ENCODE results near the gene KDM4C.
"Not testable (repeated sequence)": the region's sequence is repeated elsewhere in the genome, so short reads cannot be mapped to it uniquely, and the experiment has no call there.

KDM4C gene

DNA sequence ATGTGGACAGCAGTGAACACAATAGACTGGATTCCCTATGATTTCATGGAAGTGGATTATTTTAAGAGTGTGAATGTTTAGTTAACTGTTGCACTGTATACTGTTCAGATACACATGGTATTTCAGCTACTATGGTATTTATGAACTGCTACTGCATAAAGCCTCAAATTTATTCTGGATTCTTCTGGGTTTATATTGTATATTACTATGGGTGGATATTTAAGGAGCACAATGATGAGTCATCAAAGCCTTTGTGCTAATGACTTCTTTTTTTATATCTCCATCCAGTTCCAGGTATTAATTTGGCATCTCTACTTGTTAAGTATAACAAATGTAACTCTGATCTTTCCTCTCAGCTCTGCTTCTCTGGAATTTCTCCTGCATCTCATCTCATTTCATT, 6.8 kb downstream of the KDM4C start:
- no peak for DNase-seq

DNA sequence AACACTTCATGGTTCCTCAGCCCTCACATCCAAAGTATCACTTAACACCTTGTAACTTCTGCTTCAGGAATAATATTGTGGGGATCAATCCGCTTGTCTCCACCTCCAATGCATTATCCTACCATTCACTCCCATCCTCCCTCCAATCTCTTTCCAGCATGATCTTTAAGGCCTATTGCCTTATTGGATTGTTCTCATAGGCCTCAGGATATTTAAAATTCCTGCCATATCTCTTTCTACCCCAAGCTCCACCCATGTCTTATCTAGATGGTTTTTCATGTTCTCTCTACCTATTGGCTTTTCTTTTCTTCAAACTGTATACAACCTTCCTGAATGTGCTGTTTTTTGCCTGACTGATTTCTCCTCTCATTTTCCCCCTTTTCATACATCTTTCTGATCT, 7.2 kb downstream of the KDM4C start:
- DNase-seq = no peak

DNA sequence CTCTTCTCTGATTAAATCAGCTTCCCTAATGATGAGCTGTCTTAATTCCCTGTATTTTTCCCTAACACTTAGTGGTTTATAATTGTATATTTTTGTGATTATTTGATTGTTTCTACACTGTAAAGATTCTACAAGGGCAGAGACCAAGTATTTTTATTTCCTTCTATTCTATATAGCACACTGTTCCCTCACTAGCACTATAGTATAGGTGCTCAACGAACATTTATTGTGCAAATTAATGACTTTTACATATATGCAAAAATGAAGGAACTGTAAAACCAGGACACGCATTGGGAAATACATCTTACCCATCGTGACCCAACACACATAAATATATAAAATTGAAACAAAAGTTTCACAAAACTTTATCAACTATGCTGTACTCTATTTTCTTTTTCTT, 7.6 kb downstream of the KDM4C start:
- DNase-seq = no peak

DNA sequence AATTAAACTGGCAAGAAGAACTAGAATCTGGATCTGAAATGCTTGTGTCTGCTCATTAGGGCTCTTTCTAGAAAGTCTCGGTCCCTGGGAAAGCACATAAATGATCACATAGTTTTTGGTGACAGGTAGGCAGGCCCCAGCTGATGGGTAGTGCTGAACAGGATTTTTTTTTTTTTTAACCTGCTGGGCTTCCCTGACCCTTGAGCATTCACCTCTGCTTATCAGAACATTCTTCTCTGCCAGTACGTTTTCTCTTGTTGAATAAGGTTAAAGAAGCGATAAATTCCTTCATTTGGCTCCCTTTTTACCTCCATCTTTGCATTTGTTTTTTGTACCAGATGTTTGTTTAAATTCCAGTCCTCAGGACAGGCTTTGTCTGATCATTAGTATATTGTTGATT, 8.8 kb downstream of the KDM4C start:
- DNase-seq = no peak

DNA sequence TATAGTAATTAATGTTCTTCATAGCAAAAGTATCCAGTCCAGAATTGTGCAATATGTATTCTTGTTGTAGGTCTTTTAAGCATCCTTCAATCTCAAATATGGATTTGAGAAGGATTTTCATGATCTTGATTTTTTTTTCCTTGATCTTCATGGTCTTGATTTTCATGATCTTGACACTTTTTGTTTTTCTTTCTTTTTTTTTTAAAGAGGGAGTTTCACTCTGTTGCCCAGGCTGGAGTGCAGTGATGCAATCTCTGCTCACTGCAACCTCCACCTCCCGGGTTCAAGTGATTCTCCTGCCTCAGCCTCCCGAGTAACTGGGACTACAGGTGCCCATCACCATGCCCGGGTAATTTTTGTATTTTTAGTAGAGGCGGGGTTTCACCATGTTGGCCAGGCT, 10.8 kb downstream of the KDM4C start:
- DNase-seq = not testable (repeated sequence)

DNA sequence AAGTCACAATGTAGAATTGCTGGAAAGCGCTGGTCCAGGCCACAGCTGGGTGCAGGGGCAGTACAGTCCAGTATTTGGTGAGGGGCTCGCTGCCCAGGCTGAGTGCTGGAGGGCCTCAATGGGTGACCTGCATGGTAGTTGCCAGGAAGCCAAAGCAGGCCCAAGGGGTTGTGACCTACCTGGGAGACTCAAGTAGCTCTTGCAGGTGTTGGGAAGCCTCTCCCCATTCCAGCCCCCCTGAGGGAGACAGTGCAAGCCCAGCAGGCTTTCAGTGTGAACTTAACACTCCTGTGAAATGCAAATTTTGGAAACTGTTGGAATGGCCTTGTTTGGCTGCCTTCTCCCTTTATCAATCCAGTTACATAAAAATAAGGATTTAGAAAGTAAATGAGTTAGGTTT, 13.9 kb downstream of the KDM4C start:
- no peak for DNase-seq

DNA sequence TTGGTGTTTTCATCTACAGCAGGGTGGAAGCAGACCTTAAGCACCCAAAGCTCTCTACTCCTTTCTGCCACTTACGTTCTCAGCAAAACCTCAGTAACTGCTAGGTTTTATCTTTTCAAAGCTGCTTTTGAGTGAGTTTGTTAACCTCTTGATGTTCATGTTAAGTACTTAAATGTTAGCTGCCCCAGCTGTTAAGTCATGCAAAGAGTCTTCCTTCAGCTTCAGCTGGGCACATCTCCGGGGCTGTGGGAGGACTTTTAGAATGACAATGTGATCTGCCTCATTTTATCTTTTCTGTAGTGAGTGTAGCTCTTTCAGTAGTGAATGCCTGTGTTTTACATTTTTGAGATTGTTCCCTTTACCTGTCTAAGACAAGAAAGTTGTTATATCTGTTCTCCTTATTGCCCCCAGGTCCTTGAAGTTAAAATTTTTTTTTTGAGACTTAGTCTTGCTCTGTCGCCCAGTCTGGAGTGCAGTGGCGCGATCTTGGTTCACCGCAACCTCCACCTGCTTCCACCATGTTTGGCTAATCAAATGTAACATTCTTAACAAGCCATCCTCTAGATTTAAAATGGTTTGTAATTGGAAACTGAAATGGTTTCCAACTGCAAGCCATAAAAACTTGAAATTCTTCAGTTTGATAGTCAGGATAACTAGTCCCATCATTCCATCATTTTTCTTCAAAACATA, 19.6 kb downstream of the KDM4C start:
- no peak for DNase-seq

DNA sequence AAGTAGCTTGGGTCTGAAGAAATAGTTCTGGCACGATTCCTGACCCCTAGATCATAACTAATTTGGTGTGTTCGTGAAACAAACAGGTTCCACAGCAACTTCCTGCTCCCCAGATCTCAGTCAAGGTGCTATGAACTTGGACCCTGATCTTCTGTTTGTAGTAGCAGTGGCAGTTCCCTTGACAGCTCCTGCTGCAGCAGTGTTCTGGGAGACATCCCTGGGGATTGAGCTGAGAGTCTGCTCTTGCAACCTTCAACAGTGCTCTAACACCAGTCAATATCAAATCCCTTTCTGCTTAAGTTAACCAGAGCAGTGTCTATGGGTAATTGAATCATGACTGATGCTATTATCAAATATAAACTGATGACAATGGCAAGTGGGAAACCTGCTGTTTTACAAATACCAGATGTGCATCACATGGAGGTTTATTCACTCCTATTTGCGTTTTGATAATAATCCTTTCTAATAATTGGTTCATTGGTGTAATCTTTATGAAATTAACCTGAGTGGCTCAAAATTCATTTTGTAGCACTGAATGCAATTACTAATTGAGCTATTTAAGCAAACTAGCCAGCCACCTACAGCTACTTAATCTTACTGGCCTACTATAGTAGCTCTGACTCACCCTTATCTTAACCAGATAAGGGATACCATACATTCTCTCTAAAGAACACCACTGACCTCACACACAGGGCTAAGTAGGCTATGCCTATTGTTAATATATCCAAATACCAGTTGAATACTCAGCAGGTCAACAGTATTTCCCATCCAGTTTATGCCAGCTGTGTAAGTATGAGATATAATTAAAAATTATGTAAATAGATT, 21.9 kb downstream of the KDM4C start:
- no peak for DNase-seq

DNA sequence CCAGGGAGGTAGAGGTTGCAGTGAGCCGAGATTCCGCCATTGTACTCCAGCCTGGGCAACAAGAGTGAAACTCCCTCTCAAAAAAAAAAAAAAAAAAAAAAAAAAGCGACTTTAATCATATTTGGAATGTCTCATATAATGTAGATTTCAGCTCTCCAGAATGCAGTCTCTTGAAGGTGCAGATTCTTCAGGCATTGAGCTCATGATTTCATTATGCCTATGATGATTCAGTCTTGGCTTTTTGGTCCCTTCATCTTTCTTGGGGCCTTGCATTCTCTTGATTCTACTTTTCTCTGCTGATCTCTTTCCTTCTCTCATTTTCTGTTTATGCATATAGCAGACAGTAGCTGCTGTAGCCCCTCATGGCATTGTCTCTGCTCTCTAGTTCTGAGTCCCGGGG, 22.9 kb downstream of the KDM4C start:
- no peak for DNase-seq

DNA sequence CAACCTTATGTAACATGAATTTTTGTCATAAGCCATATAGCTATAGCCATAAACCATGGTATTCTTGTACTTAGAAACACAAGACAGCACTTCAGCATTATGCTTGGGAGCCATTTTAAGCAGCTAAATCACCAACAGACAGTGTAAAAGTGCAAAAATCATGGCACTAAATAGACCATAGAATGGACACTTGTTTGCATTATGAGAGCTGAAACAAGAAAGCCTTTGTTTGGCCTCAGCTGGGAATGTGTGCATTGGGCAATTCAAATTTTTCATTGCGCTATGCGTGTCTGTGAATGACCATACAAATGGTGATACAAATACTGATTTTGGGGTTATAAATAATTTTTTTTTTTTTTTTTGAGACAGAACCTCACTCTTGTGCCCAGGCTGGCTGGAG, 23.7 kb downstream of the KDM4C start:
- no peak for DNase-seq

DNA sequence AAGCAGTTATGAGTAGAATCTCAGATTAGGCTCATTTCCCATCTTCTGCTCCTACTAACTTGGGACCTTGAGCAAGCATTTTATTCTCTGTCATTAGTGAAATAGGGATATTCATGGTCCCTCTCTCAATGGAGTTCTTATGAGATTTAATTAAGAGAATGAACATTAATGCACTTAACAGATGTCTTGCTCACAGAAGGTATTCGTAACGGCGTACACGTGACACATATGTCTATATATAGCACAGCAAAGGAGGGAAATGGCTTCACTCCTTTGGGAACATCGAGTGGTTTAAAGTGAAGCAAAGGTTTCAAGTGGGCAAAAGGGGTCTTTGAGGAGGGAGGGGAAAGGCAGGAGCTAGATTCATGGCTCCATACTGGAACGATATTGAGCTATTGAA, 24.6 kb downstream of the KDM4C start:
- no peak for DNase-seq

DNA sequence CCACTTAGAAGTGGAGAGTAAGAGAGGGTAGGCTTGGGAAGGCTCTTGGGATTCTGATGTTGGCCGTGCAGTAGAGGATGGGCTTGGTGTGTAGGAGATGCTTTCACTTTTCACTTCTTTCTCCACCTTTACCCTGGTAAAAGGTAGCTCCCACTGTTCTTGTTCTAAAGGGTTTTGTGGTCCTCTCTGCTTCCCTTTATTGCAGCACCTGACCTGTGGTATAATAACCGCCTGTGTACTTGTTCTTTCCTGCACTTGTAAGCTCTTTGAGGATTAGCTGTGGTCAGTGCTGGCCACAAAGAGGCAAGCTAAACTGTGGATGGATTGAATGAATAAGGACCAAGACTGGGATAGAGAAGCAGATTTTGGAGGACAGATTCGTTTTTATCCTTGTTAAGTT, 25.2 kb downstream of the KDM4C start:
- DNase-seq = no peak

DNA sequence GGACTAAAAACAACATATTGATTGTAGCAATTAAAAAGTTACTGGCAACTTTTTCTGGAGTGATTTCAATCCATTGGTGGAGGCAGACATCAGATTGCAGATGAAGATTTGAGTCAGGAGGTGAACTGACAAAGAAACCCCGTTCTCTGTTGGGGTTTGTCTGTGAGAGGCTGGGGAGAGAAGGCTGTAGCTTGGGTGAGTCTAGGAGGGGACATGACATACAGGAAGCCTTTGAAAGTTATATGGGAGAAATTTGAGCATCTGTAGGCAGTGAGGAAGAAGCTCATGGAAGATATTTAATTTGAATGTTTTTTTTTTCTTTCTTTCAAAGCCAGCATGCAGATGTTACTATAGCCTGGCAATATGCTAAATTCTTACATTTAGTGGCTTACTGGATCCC, 26.0 kb downstream of the KDM4C start:
- DNase-seq = no peak

DNA sequence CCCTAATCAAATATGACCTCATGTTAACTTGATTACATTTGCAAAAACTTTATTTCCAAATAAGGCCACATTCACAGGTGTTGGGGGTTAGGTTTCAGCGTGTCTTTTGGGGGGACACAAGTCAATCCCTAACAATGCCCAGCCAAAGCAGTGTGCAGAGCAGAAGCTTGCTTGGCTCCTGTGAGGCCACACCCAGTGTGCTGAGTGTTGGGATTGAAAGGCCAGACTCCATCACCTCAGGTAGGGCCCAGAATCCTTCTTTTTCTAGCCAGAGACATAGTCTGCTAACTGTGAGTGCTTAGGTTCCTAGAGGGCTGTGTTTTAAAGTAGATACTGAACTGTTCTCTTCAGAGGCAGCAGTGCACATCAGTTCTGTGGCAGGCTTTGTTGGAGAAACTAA, 27.9 kb downstream of the KDM4C start:
- DNase-seq = no peak

DNA sequence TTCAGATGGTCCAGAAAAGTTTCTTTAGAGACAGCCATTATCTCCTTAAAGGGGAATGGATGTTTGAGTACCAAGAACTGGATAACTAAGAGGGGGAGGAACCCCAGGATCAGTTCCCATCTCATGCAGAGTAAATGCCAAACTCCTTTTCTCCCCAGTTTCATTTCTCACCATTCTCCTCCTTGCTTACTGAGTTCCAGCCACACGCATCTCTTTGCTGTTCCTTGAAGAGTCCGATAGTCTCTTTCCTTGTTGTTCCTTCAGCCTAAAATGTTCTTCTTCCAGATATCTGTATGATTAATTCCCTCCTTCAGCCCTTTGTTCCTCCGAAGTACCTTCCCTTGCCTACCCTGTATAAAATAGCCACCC, 30.0 kb downstream of the KDM4C start:
- no peak for DNase-seq

DNA sequence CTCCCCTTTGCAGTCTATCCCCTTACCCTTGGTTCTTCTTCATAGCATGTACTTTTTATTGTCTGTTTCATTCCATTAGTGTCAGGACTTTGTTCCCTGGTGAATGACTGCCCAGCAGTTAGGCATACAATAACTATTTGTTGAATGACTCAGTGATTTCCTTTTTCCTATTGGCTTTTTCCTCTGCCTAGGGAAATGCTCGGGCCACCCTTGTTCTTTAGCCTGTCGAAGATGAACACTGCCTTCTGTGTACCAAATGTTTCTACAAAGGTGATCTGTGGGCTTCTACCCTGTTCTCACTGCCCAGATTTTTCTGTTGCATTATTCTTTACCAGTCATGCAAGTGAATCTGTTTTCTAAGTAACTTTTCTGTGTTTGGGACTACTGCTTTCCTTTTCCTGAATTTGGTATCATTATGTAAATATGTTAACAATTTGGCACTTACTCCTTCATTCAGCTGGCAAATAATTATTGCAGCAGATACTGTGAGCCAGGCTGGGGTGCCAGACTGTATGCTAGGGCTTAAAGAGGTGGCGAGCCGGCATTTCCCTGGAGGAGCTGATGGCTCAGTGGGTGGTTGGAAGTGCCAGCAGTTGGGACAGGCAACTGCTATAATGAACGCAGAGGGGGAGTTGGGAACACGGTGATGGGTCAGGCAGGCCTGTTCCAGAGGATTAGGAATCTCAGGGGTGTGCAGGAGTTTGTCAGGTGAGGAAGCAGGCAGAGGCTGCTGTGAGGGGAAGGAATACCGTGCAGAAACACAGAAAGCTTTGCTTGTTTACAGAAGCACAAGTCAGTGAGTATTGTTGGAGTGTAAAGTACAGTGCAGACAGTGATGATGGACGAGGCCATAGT, 30.6 kb downstream of the KDM4C start:
- DNase-seq = no peak

DNA sequence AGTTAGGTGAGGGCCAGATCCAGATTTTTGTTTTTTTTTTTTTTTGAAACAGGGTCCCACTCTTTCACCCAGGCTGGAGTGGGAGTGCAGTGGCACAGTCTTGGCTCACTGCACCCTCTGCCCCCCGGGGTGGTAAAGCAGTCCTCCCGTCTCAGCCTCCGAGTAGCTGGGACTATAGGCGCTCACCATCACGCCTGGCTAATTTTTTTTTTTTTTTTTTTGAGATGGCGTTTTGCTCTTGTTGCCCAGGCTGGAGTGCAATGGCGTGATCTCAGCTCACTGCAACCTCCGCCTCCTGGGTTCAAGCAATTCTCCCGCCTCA, 31.2 kb downstream of the KDM4C start:
- DNase-seq = not testable (repeated sequence)

DNA sequence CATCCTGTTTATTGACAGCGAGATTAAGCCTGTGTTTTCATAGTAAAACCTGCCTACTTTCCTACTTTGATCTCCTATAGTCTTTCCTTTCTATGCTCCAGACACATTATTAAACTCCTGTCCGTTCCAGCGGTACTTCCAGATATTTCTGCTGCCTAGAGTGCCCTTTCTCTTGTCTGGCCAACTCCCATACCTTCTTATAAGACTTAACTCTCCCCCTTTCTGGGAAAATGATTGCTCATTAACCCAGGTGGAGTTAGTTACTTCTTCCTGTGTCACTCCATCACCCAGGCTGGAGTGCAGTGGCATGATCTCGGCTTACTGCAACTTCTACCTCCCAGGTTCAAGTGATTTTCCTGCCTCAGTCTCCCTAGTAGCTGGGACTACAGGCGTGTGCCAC, 33.1 kb downstream of the KDM4C start:
- DNase-seq = no peak

DNA sequence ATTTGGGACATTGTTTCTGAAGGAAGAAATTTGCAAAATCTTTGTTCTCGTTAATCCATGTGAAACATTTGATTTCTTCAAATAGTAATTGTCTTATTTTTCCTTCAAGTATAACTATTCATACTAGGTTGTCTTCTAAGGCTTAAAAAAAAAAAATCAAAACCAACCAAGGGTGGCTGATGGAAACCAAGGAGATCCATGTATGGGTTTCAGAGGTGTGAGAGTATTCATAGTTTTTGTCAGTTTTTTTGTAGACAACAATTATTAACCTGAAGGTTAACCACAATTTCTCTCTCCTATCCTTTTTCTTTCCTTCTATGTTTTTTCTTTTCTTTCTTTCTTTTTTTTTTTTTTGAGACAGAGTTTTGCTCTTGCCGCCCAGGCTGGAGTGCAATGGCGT, 35.4 kb downstream of the KDM4C start:
- no peak for DNase-seq

DNA sequence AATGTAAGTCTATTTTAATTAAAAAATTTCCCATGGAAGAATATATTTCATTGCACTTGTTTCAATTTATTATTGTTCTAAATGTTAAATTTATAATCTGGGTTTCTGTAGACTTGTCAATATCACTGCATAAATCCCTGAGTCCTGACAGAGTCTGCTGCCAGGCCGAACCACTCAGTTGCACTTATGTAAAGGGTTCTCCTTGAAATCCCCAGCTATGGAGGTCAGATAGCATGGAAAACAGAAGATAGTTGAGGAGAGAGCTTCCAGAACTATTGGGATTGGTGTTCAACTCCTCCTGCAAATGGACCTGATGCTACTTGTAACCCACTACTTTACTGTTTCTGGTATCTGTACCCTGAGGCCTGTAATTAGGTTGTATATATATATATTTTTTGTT, 37.2 kb downstream of the KDM4C start:
- DNase-seq = no peak

DNA sequence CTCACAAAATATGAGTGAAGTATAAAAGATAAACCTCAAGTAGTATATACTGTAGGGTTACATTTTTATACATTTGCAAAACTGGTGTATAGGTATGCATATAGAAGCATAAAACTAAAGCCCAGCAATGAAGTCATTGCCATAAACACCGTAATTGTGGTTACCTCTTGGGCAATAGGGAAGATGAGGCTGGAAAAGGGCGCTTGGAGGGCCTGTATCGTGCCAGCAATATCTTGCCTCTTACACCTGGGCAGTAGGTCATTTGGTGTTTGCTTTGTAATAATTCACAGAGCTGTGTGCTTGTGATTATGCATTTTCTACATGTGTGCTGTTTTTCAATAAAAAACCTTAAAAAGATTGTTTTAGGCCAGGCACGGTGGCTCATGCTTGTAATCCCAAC, 45.2 kb downstream of the KDM4C start:
- DNase-seq = no peak

DNA sequence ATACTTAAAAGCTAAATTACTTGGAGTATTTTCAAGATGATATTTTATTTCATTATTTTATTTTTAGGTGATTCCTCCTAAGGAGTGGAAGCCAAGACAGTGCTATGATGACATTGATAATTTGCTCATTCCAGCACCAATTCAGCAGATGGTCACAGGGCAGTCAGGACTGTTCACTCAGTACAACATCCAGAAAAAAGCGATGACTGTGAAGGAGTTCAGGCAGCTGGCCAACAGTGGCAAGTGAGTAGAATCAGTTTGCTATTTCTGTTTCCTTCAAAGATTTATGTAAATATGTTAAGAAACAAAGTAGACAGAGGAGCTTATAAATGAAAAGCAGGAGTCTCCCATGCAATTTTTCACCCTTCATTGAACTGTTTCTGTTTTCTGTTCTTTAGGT, 47.8 kb downstream of the KDM4C start:
- DNase-seq = no peak

DNA sequence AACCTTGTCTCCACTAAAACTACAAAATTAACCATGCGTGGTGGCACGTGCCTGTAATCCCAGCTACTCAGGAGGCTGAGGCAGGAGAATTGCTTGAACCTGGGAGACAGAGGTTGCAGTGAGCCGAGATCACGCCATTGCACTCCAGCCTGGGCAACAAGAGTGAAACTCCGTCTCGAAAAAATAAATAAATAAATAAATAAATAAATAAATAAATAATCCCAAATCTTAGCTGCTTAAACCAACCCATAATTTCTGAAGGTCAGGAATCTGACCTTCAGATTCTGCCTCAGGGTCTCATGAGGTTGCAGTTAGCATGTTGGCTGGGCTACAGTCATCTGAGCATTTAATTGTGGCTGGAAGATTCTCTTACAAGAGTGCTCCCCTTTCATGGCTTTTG, 48.5 kb downstream of the KDM4C start:
- DNase-seq = not testable (repeated sequence)

DNA sequence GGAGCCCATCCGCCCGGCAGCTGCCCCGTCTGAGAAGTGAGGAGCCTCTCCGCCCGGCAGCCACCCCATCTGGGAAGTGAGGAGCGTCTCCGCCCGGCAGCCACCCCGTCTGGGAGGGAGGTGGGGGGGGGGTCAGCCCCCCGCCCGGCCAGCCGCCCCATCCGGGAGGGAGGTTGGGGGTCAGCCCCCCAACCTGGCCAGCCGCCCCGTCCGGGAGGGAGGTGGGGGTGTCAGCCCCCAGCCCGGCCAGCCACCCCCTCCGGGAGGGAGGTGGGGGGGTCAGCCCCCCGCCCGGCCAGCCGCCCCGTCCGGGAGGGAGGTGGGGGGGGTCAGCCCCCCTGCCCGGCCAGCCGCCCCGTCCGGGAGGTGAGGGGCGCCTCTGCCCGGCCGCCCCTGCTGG, 49.9 kb downstream of the KDM4C start:
- DNase-seq = not testable (repeated sequence)

All from CD4-positive, alpha-beta T cell treated with Interleukin-17A for 4 hours (primary cell).